GM18868 (cell line): Measurements from ENCODE around the gene GJB4.
"Not testable (repeated sequence)": the region's sequence is repeated elsewhere in the genome, so short reads cannot be mapped to it uniquely, and the experiment has no call there.

ENCODE experiments used
- ATAC-seq: cut with Tn5 transposase; IDR thresholded peaks from one replicate; pipeline ENCODE4 v1.9.1; 2021; ENCODE audit warnings: mild to moderate bottlenecking, moderate library complexity; ENCODE audit not compliant: unreplicated experiment

Gene GJB4

GRCh38 chr1:34759503-34760357 is at the start of gene GJB4:
Gene GJB4 (plus strand): TSS chr1:34759740. CDS start chr1:34761255, 1,515 bp downstream.
- ATAC-seq: no peak

- no peak for ATAC-seq
Observed at GRCh38 chr1:34710812-34711211, 48.7 kb upstream of the GJB4 start.

DNA sequence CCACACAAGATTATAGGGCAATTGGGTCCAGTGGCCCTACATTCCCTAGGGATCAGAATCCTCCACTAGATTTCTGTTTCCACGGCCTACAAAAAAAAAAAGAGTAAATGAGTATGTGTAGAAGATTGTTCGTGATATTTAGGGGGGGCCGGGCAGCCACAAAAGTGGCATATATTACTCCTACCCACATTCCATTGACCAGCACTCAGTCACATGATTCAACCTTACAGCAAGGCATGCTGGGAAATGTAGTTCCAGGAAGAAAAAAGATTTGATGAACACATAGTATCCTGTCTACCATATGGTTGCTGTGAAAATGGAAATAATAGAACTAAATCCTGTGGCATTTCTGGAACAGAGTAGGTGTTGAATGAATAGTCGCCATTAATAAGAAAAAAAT is 48.1 kb upstream of the GJB4 start:
- ATAC-seq: no peak

DNA sequence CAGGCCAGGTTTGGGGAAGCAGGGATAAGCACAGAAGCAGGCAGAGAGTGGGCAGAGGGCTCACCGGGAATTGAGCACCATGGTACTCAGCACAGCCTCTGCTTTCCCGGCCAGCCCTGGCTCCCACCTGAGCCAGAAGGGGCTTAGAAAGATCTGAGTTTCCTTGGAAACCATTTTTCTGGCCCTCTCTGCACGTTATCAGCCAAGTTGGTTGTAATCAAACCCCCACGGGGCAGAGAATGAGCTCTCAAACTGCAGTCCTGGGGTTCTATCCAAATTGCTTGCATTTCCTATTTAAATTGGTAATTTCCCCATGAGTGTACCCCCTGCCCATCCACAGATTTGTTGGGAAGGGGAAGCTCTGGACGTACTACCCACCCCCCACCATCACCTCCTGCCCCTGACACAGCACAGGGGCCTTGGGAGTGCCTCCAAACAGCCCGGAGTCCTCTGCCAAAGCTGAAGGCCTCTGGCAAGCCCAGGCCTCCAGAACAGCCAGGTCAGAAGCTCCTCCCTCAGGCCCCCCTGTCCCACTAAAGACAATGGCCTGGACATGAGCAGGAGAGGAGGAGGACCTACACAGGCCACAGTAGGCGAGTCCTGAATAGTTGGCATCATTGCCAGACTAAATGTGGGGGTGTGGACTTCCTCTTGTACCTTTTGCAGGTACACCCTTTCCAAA is 47.4 kb upstream of the GJB4 start:
- no peak for ATAC-seq

- no peak for ATAC-seq
Observed at GRCh38 chr1:34713443-34713842, 46.1 kb upstream of the GJB4 start.

GRCh38 chr1:34714386-34714785 is 45.2 kb upstream of the GJB4 start:
- no peak for ATAC-seq

DNA sequence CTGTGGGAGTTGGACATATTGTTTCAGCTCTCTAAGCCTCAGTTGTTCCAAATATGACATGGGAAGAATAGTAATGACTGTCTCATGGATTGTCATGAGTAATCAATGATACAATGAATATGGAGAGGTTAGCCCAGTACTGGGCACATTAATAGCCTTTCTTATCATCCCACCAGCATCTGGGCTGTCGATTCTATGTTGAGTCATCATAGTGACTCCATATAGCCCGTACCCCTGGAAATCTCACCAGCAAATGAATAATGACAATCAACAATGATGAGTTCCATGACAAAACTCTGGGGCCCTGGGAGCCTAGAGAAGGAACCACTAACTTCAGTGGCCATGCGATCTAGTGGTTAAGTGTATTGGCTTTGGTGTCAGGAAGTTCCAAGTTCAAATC is 44.4 kb upstream of the GJB4 start:
- no peak for ATAC-seq

DNA sequence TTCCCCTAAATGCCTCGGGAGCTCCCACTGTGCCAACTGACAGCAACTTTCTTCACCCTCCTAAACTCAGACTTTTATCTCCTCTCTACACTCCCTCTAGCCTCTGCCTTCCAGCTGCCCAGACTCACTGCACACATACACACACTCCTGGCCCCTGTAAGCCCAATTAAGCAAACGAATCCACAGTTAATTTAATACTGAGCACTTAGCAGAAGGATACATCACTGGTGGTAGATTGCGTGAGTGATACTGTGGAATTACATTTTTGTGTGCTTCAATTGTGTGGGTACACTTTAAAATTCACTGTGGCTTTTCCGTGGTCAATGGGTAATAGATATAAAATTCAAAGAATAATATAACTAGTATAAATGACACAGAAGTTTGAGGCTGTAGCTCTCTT is 38.3 kb upstream of the GJB4 start:
- no peak for ATAC-seq

DNA sequence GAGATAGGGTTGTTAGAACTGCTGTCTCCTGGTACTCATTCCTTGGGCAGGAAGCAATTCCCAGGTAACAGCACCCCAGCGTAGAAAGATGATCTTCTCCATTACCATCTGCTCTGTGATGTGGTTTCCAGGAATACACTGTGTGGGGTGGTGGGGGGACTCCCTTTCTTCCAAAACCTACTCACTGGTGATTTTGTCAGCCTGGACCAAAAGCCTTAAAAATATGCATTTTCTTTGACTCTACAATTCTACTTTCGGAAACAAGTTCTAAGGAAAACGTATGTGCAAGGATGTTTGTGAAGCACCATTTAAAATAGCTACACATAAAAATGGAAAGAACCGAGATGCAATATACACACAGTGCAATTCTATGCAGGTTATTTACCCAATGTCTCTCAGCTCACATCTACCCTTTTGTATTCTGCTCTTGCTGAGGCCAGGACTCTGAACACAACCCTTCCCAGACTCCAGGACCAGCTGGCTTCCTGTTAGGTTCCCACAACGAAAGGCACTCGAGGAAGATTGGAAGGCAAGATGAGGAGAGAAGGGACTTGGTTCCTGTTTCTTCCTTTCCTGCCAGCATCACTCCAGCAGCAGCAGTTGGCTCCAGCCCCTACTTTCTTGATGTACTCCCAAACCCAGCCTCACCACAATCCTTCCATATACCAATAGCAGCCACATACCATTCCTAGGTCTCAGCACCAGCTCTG is 37.7 kb upstream of the GJB4 start:
- no peak for ATAC-seq

GRCh38 chr1:34726861-34727260 is 32.7 kb upstream of the GJB4 start:
- no peak for ATAC-seq

- ATAC-seq: no peak
Observed at GRCh38 chr1:34730485-34730884, 29.1 kb upstream of the GJB4 start.

GRCh38 chr1:34732831-34733230 is 26.7 kb upstream of the GJB4 start:
- not testable (repeated sequence) for ATAC-seq

GRCh38 chr1:34736692-34737091 is 22.8 kb upstream of the GJB4 start:
- ATAC-seq: no peak

DNA sequence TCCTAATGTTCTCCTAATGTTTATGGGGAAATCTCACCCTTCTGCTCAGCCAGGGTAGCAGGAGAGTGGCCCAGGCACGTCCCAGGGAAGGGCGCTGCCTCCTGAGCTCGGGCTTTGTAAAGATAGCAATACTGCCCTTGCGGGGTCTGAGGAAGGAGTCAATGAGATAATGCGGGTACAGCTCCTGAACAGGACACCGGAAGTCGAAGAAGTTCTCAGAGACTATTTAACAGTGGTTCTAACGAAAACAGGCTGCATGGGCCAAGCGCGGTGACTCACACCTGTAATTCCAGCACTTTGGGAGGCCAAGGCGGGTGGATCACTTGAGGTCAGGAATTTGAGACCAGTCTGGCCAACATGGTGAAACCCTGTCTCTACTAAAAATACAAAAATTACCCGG is 22.3 kb upstream of the GJB4 start:
- not testable (repeated sequence) for ATAC-seq

GRCh38 chr1:34739613-34740012 is 19.9 kb upstream of the GJB4 start:
- ATAC-seq: no peak

DNA sequence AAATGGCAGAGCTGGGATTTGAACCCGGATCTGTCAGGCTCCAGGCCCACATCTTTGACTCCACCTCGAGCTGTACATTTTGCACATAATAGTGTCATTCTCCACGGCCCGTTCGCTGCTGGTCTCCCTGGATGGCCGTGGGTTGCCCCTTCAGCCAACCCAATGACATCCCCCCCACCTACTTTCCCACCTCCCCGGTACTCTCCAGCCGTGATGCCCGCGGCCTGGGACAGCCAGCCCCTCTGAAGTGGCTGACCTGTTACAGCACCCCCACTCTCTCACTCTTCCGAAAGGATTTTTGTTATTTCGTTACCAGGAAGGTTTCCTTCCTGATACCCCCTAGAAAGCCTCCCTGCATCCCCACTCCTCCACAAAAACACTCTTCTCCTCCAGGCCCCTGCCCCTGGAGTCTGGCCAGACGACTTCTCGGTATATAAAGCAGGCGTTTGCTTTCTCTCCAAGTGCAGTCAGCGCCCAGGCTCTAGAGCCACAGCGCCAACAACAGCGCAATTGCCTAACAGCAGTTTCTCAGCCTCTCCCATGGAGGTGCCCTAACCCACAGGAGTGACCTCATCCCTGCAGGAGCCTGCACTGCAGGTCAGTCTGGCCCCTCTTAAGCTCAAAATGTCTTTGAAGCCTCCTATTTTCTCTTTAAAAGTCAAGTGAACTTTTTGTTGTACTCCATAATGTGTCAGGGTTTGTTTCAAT is 19.2 kb upstream of the GJB4 start:
- no peak for ATAC-seq

DNA sequence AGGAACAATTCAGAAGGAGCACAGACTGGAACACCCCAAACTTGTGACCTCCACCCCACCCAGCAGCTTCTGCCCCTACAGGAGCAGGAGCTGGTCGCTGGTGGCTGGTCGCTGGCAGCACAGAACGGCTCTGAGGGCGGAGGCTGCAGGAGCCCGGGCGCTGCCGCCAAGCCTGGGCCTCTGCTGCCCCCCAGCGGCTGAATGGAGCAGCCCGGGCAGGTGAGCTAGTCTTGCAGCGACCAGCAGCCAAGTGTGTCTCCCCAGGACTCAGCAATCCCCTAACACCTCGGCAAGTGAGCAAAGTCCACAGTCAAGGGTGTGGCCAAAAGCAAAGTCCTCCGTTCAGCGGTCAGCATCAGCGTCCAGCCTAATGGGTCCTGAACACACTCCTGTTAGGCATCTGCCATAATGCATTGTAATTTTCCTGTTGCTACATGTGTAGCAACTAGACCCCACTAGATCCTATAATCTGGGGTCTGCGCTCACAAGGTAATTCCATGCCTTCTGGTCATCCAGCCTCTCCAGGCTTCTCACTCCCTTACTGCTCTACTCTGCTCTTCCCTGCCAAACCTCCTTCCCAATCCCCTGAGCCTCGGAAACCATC is 16.8 kb upstream of the GJB4 start:
- ATAC-seq: peak; percentile 69

DNA sequence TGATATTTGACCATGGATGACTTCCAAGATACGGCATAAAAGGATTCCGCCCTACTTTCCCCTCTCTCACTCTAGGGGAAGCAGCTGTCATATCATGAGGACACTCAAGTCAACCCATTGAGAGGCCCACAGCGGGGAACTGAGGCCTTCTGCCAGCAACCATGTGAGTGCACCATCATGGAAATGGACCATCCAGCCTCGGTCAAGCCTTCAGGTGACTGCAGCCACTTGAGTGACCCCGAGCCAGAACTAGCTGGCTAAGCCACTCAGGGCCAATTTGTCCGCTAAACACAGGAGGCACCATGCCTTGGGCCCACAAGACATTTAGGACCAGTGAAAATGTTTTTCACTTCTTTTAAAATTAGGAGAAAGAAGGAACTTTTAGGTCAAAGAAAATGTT is 15.8 kb upstream of the GJB4 start:
- no peak for ATAC-seq

DNA sequence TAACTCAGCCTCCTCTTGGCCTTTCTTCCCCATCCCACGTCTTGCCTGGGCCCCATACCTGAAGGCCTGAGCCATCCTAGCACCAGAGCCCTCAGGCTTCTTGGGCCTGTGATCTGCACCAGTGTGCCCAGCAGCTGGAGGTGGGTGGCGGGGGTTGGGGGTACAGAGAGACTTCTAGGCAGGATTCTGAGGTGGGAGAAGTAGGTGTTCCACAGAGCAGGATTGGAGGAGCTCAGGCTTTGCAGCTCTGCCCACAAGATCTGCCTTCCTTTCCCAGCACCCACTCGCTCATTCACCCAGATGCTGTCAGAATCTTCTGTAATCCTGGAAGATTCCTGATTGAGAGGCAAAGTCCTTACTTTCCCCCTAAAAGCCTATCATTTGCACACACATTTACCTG is 14.7 kb upstream of the GJB4 start:
- ATAC-seq: no peak

DNA sequence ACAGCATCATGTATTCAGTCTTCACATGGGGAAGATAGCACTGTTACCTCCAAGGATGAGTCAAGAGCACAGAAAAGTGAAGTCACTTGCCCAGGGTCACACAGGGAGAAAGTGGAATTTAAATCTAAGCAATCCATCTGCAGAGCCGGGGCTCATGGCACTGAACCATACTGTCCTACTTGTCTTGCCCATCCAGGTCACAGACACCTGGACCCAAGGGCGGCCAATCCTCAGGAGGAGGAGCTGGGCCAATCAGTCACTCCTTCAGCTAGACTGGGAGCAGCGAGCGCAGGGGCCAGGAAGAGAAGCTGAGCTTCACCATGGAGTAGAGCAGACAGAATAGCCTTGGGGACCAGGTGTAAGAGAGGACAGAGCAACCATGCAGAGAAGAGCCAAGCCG is 13.9 kb upstream of the GJB4 start:
- ATAC-seq: no peak

- no peak for ATAC-seq
Observed at GRCh38 chr1:34746101-34746500, 13.4 kb upstream of the GJB4 start.
